ENCODE measurements around the gene MCM3AP.

GRCh38 chr21:46218906-46219590, 66.4 kb downstream of the MCM3AP start:
- TF ChIP-seq FOXA1 (IDR thresholded peaks at IDR 0.05): no peak
- no peak for TF ChIP-seq NFRKB (IDR thresholded peaks at IDR 0.05)
- TF ChIP-seq TARDBP (IDR thresholded peaks at IDR 0.05): no peak
- TF ChIP-seq L3MBTL2 (conservative IDR thresholded peaks at IDR 0.05): no peak
- TF ChIP-seq FOXM1 (IDR thresholded peaks at IDR 0.05; ENCODE audit: borderline replicate concordance): no peak
- no peak for TF ChIP-seq FOXK2 (IDR thresholded peaks at IDR 0.05)
- TF ChIP-seq ELF4 (IDR thresholded peaks at IDR 0.05): no peak
- TF ChIP-seq BHLHE40 (IDR thresholded peaks at IDR 0.05; ENCODE audit: borderline replicate concordance): no peak
- no peak for TF ChIP-seq LEF1 (IDR thresholded peaks at IDR 0.05; ENCODE audit: borderline replicate concordance)
